Coronary artery (tissue), 2 donors: ENCODE data around the gene PPP6R1.

Source experiments
- DNase-seq: peaks from one replicate; pipeline ENCODE4 v3.0.0-alpha.2; 2017; ENCODE audit warnings: low spot score
- H3K27ac ChIP-seq, 2 donors: fragments of 200-600 bp; sonication (generic); one replicate each; pipeline ENCODE4 v1.5.1; 2016 to 2019
- H3K4me3 ChIP-seq: fragments of 200-600 bp; sonication (generic); 2 replicates; pipeline ENCODE4 v1.5.1; 2016; ENCODE audit warnings: mild to moderate bottlenecking, moderate library complexity
- TF ChIP-seq, protein P1 (sequence below): fragments of 200-600 bp; sonication (generic); IDR thresholded peaks from one replicate; pipeline ENCODE4 v1.5.1; 2019; ENCODE audit warnings: antibody characterized with exemption

The PPP6R1 gene

DNA sequence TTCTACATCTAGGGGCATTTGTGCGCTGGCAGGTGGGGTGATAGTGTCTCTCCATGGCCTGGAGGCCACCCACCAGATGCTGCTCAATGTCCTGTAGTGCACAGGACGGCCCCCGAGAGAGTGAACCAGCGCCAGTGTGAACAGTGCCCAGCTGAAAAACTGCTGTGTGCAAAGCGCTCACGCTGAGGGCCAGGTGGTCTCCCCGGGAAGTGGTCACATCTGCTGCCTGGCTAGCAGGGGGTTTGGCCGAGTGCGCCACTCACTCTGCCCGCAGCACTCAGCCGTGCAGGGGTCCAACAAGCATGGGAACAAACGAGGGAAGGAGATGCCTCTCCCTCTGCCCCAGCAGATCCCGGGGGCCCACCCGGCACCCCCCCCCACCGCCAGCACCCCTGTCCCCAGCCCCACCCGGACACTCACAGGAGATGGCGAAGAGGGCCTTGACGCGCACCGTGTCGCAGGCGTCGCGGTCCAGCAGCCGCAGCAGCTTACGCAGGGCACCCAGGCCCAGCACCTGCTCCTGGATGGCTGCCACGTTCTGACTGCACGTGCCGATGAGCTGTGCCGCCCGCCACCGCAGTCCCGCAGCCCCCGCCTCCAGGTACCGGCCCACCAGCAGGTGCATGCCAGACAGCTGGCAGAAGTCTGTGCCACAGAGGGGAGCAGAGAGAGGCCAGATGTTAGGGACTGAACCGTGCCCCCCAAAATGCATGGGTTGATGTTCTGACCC is 15.3 kb upstream of the PPP6R1 start:
- TF ChIP-seq, protein P1, sequence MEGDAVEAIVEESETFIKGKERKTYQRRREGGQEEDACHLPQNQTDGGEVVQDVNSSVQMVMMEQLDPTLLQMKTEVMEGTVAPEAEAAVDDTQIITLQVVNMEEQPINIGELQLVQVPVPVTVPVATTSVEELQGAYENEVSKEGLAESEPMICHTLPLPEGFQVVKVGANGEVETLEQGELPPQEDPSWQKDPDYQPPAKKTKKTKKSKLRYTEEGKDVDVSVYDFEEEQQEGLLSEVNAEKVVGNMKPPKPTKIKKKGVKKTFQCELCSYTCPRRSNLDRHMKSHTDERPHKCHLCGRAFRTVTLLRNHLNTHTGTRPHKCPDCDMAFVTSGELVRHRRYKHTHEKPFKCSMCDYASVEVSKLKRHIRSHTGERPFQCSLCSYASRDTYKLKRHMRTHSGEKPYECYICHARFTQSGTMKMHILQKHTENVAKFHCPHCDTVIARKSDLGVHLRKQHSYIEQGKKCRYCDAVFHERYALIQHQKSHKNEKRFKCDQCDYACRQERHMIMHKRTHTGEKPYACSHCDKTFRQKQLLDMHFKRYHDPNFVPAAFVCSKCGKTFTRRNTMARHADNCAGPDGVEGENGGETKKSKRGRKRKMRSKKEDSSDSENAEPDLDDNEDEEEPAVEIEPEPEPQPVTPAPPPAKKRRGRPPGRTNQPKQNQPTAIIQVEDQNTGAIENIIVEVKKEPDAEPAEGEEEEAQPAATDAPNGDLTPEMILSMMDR, result no peak
- Histone ChIP-seq H3K4me3 (no peak overlapping the region), H3K27ac (no peak overlapping the region)
- no peak for DNase-seq

GRCh38 chr19:55272142-55272541 is 13.3 kb upstream of the PPP6R1 start:
- no peak overlapping the region for H3K27ac ChIP-seq
- H3K4me3 ChIP-seq, result no peak overlapping the region
- TF ChIP-seq, protein P1, result no peak
- no peak for DNase-seq

DNA sequence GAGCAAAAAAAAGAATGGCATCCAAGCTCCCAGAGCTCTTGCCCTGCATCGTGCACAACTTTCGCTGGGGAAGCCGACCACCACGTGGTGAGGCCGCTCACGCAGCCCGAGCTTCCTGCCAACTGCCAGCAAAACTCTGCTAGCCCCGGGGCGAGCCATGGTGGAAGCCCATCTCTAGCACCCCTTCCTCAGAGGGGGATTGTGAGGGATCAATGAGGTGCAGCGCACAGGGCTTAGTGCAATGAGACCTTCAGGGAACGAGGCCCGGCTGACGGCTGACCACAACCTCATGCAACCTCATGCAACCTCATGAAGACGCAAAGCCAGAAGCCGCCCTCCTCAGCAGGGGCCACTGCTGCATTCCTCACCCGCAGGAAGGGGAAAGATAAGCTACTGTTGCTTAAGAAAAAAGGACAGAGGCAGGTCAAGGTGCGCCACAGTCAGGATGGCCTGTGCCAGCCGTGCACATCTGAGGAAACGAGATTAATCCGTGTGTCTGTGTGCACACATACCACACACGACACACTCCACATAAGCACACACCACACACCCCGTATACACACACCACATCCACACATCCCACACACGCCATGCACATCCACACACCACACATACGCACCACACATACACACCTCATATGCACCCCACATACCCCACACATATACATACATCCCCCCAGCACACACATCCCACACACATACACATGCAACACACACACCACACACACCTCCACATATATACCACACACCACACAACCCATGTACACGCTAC is 11.5 kb upstream of the PPP6R1 start:
- TF ChIP-seq, protein P1, result no peak
- no peak overlapping the region for H3K27ac ChIP-seq
- no peak overlapping the region for H3K4me3 ChIP-seq
- DNase-seq, result no peak

DNA sequence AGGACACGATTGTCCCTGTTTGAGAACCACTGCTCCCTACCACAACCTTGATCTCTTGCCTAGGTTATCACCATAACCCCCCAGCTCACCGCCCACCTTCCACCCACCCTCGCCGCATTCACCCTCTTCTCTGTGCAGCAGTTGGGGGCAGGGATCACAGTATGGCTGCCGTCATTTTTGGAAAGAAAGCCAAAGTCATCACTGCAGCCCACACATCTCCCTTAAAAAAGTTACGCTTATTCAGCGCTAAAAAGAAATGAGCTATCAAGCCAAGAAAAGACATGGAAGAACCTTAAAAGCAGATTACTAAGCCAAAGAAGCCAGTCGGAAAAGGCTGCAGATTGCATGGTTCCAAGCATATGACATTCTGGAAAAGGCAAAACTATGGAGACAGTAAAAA is 10.5 kb upstream of the PPP6R1 start:
- TF ChIP-seq, protein P1, result no peak

GRCh38 chr19:55266840-55267239 is 8.0 kb upstream of the PPP6R1 start:
- H3K4me3 ChIP-seq, result no peak overlapping the region
- no peak overlapping the region for H3K27ac ChIP-seq
- no peak for DNase-seq
- TF ChIP-seq, protein P1, result no peak

More for the DNA sequence above, 10.5 kb upstream of the PPP6R1 start:
- H3K4me3 ChIP-seq, result no peak overlapping the region
- no peak overlapping the region for H3K27ac ChIP-seq
- no peak for DNase-seq

GRCh38 chr19:55266404-55266803 is 7.6 kb upstream of the PPP6R1 start:
- no peak overlapping the region for H3K27ac ChIP-seq
- H3K4me3 ChIP-seq, result no peak overlapping the region
- TF ChIP-seq, protein P1, result no peak
- DNase-seq, result no peak
